ENCODE measurements around the gene ACTA1. TPM values are rescaled to one million over a fixed set of nuclear protein-coding genes. Genes with fewer than 3 reads are reported as not detected.

ACTA1 gene
- total RNA-seq, 1 experiment from 2014 or later, result not detected

DNA sequence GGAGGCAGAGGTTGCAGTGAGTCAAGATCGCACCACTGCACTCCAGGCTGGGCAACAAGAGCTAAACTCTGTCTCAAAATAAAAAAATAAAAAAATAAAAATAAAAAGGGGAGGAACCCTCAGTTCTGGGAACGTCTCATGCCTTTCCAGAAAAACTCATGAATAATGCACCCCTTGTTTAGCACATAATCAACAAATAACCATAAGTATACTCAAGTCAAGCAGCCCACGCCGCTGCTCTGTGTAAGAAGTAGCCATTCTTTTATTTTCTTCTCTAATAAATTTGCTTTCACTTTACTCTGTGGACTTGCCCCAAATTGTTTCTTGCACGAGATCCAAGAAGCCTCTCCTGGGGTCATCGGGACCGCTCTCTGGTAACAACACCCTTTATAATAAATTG lies 14.5 kb upstream of the ACTA1 start:
- CTCF ChIA-PET, result interaction anchor here (0.7 kb wide), 1 partner anchor 784 kb away, joined by 3 read pairs; no protein-coding TSS in a partner anchor
- POLR2A ChIA-PET, result interaction anchor here (0.6 kb wide), 1 partner anchor 111 kb away, joined by 4 read pairs; no protein-coding TSS in a partner anchor
- Histone ChIP-seq H3K27me3 (ENCODE audit: control insufficient read depth, insufficient read depth, low read length) (no peaks in the 10 kb centered on the region), H3K27ac (ENCODE audit: low read length) (no peak overlapping the region), H3K9me3 (ENCODE audit: control insufficient read depth, insufficient read depth, low read depth, low read length) (no peaks in the 10 kb centered on the region), H3K36me3 (ENCODE audit: control insufficient read depth, insufficient read depth, low read length) (no peaks in the 10 kb centered on the region; the same call in 1 of the 2 replicates), H3K4me1 (ENCODE audit: control insufficient read depth, insufficient read depth, low read length) (no peaks in the 10 kb centered on the region), H3K4me3 (ENCODE audit: low read depth in 2 of 2, low read length in 2 of 2) (no peak overlapping the region)
- no peak for ATAC-seq
- TF ChIP-seq TCF7L2 (IDR thresholded peaks at IDR 0.05; ENCODE audit: low read depth, low read length) (no peak), POLR2AphosphoS5 (IDR thresholded peaks at IDR 0.05; ENCODE audit: low read depth, low read length) (no peak), SIN3A (IDR thresholded peaks at IDR 0.05; ENCODE audit: borderline replicate concordance, insufficient read depth, low read depth, low read length) (no peak)
- TF ChIP-seq, protein P1, sequence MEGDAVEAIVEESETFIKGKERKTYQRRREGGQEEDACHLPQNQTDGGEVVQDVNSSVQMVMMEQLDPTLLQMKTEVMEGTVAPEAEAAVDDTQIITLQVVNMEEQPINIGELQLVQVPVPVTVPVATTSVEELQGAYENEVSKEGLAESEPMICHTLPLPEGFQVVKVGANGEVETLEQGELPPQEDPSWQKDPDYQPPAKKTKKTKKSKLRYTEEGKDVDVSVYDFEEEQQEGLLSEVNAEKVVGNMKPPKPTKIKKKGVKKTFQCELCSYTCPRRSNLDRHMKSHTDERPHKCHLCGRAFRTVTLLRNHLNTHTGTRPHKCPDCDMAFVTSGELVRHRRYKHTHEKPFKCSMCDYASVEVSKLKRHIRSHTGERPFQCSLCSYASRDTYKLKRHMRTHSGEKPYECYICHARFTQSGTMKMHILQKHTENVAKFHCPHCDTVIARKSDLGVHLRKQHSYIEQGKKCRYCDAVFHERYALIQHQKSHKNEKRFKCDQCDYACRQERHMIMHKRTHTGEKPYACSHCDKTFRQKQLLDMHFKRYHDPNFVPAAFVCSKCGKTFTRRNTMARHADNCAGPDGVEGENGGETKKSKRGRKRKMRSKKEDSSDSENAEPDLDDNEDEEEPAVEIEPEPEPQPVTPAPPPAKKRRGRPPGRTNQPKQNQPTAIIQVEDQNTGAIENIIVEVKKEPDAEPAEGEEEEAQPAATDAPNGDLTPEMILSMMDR (IDR thresholded peaks at IDR 0.05), result no peak
- TF ChIP-seq, protein P2, sequence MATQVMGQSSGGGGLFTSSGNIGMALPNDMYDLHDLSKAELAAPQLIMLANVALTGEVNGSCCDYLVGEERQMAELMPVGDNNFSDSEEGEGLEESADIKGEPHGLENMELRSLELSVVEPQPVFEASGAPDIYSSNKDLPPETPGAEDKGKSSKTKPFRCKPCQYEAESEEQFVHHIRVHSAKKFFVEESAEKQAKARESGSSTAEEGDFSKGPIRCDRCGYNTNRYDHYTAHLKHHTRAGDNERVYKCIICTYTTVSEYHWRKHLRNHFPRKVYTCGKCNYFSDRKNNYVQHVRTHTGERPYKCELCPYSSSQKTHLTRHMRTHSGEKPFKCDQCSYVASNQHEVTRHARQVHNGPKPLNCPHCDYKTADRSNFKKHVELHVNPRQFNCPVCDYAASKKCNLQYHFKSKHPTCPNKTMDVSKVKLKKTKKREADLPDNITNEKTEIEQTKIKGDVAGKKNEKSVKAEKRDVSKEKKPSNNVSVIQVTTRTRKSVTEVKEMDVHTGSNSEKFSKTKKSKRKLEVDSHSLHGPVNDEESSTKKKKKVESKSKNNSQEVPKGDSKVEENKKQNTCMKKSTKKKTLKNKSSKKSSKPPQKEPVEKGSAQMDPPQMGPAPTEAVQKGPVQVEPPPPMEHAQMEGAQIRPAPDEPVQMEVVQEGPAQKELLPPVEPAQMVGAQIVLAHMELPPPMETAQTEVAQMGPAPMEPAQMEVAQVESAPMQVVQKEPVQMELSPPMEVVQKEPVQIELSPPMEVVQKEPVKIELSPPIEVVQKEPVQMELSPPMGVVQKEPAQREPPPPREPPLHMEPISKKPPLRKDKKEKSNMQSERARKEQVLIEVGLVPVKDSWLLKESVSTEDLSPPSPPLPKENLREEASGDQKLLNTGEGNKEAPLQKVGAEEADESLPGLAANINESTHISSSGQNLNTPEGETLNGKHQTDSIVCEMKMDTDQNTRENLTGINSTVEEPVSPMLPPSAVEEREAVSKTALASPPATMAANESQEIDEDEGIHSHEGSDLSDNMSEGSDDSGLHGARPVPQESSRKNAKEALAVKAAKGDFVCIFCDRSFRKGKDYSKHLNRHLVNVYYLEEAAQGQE (IDR thresholded peaks at IDR 0.05; ENCODE audit: insufficient read depth in 1 of 2, low read depth in 2 of 2, low read length in 1 of 2), result no peak
- in situ Hi-C loops (cut with HindIII; ENCODE audit: low pct_unique_long_range_greater_than_20kb, low sequenced_read_pairs), result no loop called here
- BruUV-seq (replicated peaks), result no TSS peak
- intact Hi-C loops (cut with micrococcal nuclease; ENCODE audit: unreplicated experiment), result no loop called here
- no peak for DNase-seq (ENCODE audit: low read depth, low spot score)

DNA sequence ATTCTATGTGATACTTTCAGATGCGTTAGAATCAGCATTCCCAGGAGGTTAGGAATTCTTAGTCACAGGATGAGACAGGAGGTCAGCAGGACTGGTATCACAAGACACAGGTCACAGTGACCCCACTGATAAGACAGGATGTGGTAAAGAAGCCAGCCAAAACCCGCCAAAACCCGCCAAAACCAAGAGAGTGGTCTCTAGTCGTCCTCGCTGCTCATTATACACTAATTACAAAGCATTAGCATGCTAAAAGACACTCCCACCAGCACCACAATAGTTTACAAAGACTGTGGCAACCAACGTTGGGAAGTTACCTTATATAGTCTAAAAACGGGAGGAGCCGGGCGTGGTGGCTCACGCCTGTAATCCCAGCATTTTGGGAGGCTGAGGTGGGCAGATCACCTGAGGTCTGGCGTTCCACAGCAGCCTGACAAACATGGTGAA lies 13.9 kb upstream of the ACTA1 start:
- TF ChIP-seq TCF7L2 (IDR thresholded peaks at IDR 0.05; ENCODE audit: low read depth, low read length), result no peak
- no peak for TF ChIP-seq SIN3A (IDR thresholded peaks at IDR 0.05; ENCODE audit: borderline replicate concordance, insufficient read depth, low read depth, low read length)
- TF ChIP-seq, protein P2 (IDR thresholded peaks at IDR 0.05; ENCODE audit: insufficient read depth in 1 of 2, low read depth in 2 of 2, low read length in 1 of 2), result no peak
- TF ChIP-seq, protein P1 (IDR thresholded peaks at IDR 0.05), result no peak
- no peak for TF ChIP-seq POLR2AphosphoS5 (IDR thresholded peaks at IDR 0.05; ENCODE audit: low read depth, low read length)
- no peak for ATAC-seq
- H3K27ac ChIP-seq (ENCODE audit: low read length), result no peak overlapping the region
- in situ Hi-C loops (cut with HindIII; ENCODE audit: low pct_unique_long_range_greater_than_20kb, low sequenced_read_pairs), result no loop called here
- no peak overlapping the region for H3K4me3 ChIP-seq (ENCODE audit: low read depth in 2 of 2, low read length in 2 of 2)
- DNase-seq (ENCODE audit: low read depth, low spot score), result no peak
- H3K36me3 ChIP-seq (ENCODE audit: control insufficient read depth, insufficient read depth, low read length), result no peaks in the 10 kb centered on the region; the same call in 1 of the 2 replicates
- intact Hi-C loops (cut with micrococcal nuclease; ENCODE audit: unreplicated experiment), result no loop called here
- H3K27me3 ChIP-seq (ENCODE audit: control insufficient read depth, insufficient read depth, low read length), result no peaks in the 10 kb centered on the region
- H3K4me1 ChIP-seq (ENCODE audit: control insufficient read depth, insufficient read depth, low read length), result no peaks in the 10 kb centered on the region
- H3K9me3 ChIP-seq (ENCODE audit: control insufficient read depth, insufficient read depth, low read depth, low read length), result no peaks in the 10 kb centered on the region
- ChIA-PET POLR2A (no interaction called here), CTCF (no interaction called here)
- BruUV-seq (replicated peaks), result no TSS peak
